A549 (cell line): ENCODE results near the gene RTP2. TPM values are rescaled to one million over a fixed set of nuclear protein-coding genes. Genes with fewer than 3 reads are reported as not detected.

ENCODE experiments used
- ATAC-seq, 2 experiments: fragments of 200-7000 bp in 1 of 2; fragments of >200 bp in 1 of 2; cut with Nextera tagmentation in 1 of 2; cut with Tn5 transposase in 1 of 2; 3 replicates each; pipeline versions ENCODE4 v1.8.0 to v1.9.1; 2018 to 2020; ENCODE audit warnings: mild to moderate bottlenecking in 1 of 2, moderate library complexity in 1 of 2
- CTCF ChIA-PET: fragments of 300-600 bp; sonication (Branson Sonifier 250); formaldehyde crosslinking; extraction: SDS; loops from one replicate; lab custom pipeline; 2021; ENCODE audit warnings: antibody characterized with exemption, inconsistent platforms; lab: Yijun Ruan, JAX
- POLR2A ChIA-PET: fragments of 350-600 bp; formaldehyde crosslinking; extraction: SDS; loops from one replicate; lab custom pipeline; 2021; ENCODE audit warnings: antibody characterized with exemption, inconsistent platforms; lab: Yijun Ruan, JAX
- DNase-seq, 2 experiments: peaks; one replicate each; pipeline versions ENCODE4 v3.0.0 to v3.0.0-alpha.2; 2011 to 2016; ENCODE audit warnings: low read depth in 1 of 2, low spot score in 1 of 2
- FAIRE-seq: peaks from 2 replicates; lab custom pipeline; 2011; peaks lifted over from hg19 to GRCh38; lab: Jason Lieb, UNC
- H3K27ac ChIP-seq, 2 experiments: fragments of >200 bp; sonication (Bioruptor Twin); formaldehyde crosslinking; 3 replicates each; pipeline ENCODE4 v1.5.1; 2016 to 2017
- H3K4me1 ChIP-seq: fragments of >200 bp; sonication (Bioruptor Twin); formaldehyde crosslinking; 3 replicates; pipeline ENCODE4 v1.6.1; 2016
- H3K4me2 ChIP-seq: fragments of >200 bp; sonication (Bioruptor Twin); formaldehyde crosslinking; 3 replicates; pipeline ENCODE4 v1.6.1; 2016
- H3K4me3 ChIP-seq: fragments of >200 bp; sonication (Bioruptor Twin); formaldehyde crosslinking; 3 replicates; pipeline ENCODE4 v1.5.1; 2016
- H3K9me3 ChIP-seq: fragments of >200 bp; sonication (Bioruptor Twin); formaldehyde crosslinking; 3 replicates; pipeline ENCODE4 v1.6.1; 2016
- BHLHE40 ChIP-seq: IDR thresholded peaks from 2 replicates; pipeline ENCODE4 v1.6.1; 2012; ENCODE audit warnings: low read depth, low read length, inconsistent platforms
- CBX2 ChIP-seq: fragments of 200-600 bp; sonication (generic); IDR thresholded peaks from 2 replicates; pipeline ENCODE4 v1.6.1; 2016; ENCODE audit warnings: low read depth, mild to moderate bottlenecking, borderline replicate concordance
- CEBPB ChIP-seq, 2 experiments: fragments of >200 bp in 1 of 2; sonication (Bioruptor Twin) in 1 of 2; formaldehyde crosslinking in 1 of 2; IDR thresholded peaks; 2 replicates each; pipeline ENCODE4 v1.6.1; 2012 to 2016
- CHD4 ChIP-seq: fragments of 200-600 bp; sonication (generic); IDR thresholded peaks from 2 replicates; pipeline ENCODE4 v1.6.1; 2016; ENCODE audit warnings: antibody characterized with exemption, mild to moderate bottlenecking, borderline replicate concordance
- CTCF ChIP-seq: fragments of >200 bp; sonication (Bioruptor Twin); formaldehyde crosslinking; IDR thresholded peaks from 3 replicates; pipeline ENCODE4 v1.5.1; 2016
- EHF ChIP-seq: fragments of 250-450 bp; sonication (Bioruptor Pico); IDR thresholded peaks from 2 replicates; pipeline ENCODE4 v1.5.0; 2020; ENCODE audit warnings: mild to moderate bottlenecking
- EHMT2 ChIP-seq: fragments of 200-600 bp; sonication (generic); IDR thresholded peaks from 2 replicates; pipeline ENCODE4 v1.6.1; 2016; ENCODE audit warnings: antibody characterized with exemption, low read depth, mild to moderate bottlenecking, moderate library complexity
- ELK1 ChIP-seq: fragments of 150-350 bp; IDR thresholded peaks from 2 replicates; pipeline ENCODE4 v1.6.1; 2014; ENCODE audit warnings: low read depth, mild to moderate bottlenecking, low read length
- EP300 ChIP-seq, 2 experiments: fragments of >200 bp; sonication (Bioruptor Twin); formaldehyde crosslinking; IDR thresholded peaks; 2 replicates in 1 of 2; 3 replicates in 1 of 2; pipeline ENCODE4 v1.6.1; 2016 to 2017
- ESRRA ChIP-seq: fragments of 150-350 bp; IDR thresholded peaks from 2 replicates; pipeline ENCODE4 v1.6.1; 2014; ENCODE audit warnings: mild to moderate bottlenecking, low read length, borderline replicate concordance
- HDAC2 ChIP-seq: fragments of 200-600 bp; sonication (generic); IDR thresholded peaks from 2 replicates; pipeline ENCODE4 v1.6.1; 2016
- HOXA7 ChIP-seq: fragments of 250-450 bp; sonication (Bioruptor Pico); IDR thresholded peaks from 2 replicates; pipeline ENCODE4 v1.5.0; 2020; ENCODE audit warnings: mild to moderate bottlenecking, moderate library complexity
- HOXB13 ChIP-seq: fragments of 250-450 bp; sonication (Bioruptor Pico); IDR thresholded peaks from 2 replicates; pipeline ENCODE4 v1.5.0; 2020; ENCODE audit warnings: low read depth, mild to moderate bottlenecking, moderate library complexity
- HOXB5 ChIP-seq: fragments of 250-450 bp; sonication (Bioruptor Pico); IDR thresholded peaks from 2 replicates; pipeline ENCODE4 v1.5.0; 2020; ENCODE audit warnings: mild to moderate bottlenecking, moderate library complexity
- JUN ChIP-seq, 2 experiments: fragments of >200 bp; sonication (Bioruptor Twin); formaldehyde crosslinking; IDR thresholded peaks; 2 replicates in 1 of 2; 3 replicates in 1 of 2; pipeline ENCODE4 v1.6.1; 2016 to 2017
- KDM1A ChIP-seq: fragments of 200-600 bp; sonication (generic); IDR thresholded peaks from 2 replicates; pipeline ENCODE4 v1.6.1; 2016; ENCODE audit warnings: low read depth, mild to moderate bottlenecking
- KDM5A ChIP-seq: fragments of 200-600 bp; sonication (generic); IDR thresholded peaks from 2 replicates; pipeline ENCODE4 v1.6.1; 2016; ENCODE audit warnings: antibody characterized with exemption, mild to moderate bottlenecking
- MAZ ChIP-seq: fragments of 150-350 bp; IDR thresholded peaks from 2 replicates; pipeline ENCODE4 v1.6.1; 2014; ENCODE audit warnings: antibody characterized with exemption, low read depth, low read length, borderline replicate concordance
- PHF8 ChIP-seq: fragments of 200-600 bp; sonication (generic); IDR thresholded peaks from 2 replicates; pipeline ENCODE4 v1.6.1; 2016; ENCODE audit warnings: low read depth, mild to moderate bottlenecking, antibody characterized with exemption, moderate library complexity, borderline replicate concordance
- POLR2A ChIP-seq: IDR thresholded peaks from 2 replicates; pipeline ENCODE4 v1.6.1; 2012; ENCODE audit warnings: mild to moderate bottlenecking, low read length
- POLR2AphosphoS2 ChIP-seq: conservative IDR thresholded peaks from 2 replicates; pipeline ENCODE4 v1.6.1; 2012; ENCODE audit warnings: low read length, improper control_type of control experiment, inconsistent platforms
- RAD21 ChIP-seq, 2 experiments: fragments of >200 bp in 1 of 2; sonication (Bioruptor Twin) in 1 of 2; formaldehyde crosslinking in 1 of 2; IDR thresholded peaks in 1 of 2; conservative IDR thresholded peaks in 1 of 2; 2 replicates in 1 of 2; 3 replicates in 1 of 2; pipeline ENCODE4 v1.6.1; 2012 to 2018; ENCODE audit warnings: inconsistent platforms in 1 of 2
- RARB ChIP-seq: fragments of 250-450 bp; sonication (Bioruptor Pico); IDR thresholded peaks from 2 replicates; pipeline ENCODE4 v1.8.0; 2021; ENCODE audit warnings: mild to moderate bottlenecking, moderate library complexity
- RCOR1 ChIP-seq: fragments of 150-350 bp; IDR thresholded peaks from 2 replicates; pipeline ENCODE4 v1.6.1; 2014; ENCODE audit warnings: antibody characterized with exemption, low read length, low read depth
- RFX5 ChIP-seq: fragments of 450-650 bp; IDR thresholded peaks from 2 replicates; pipeline ENCODE4 v1.7.1; 2014; ENCODE audit warnings: antibody characterized with exemption, mild to moderate bottlenecking, moderate library complexity
- RNF2 ChIP-seq: fragments of 200-600 bp; sonication (generic); IDR thresholded peaks from 2 replicates; pipeline ENCODE4 v1.6.1; 2016; ENCODE audit warnings: low read depth, mild to moderate bottlenecking, antibody characterized with exemption, moderate library complexity, borderline replicate concordance
- SMC3 ChIP-seq: fragments of >200 bp; sonication (Bioruptor Twin); formaldehyde crosslinking; IDR thresholded peaks from 3 replicates; pipeline ENCODE4 v1.6.1; 2018; ENCODE audit warnings: inconsistent platforms
- SREBF2 ChIP-seq: fragments of 450-650 bp; IDR thresholded peaks from 2 replicates; pipeline ENCODE4 v1.6.1; 2014; ENCODE audit warnings: mild to moderate bottlenecking, moderate library complexity
- WGBS: methylation state at CpG from one replicate; pipeline ENCODE4 v1.1.6; 2017; ENCODE audit errors: missing lambda C conversion rate; 5-methylcytosine and 5-hydroxymethylcytosine counted together
- polyA plus RNA-seq, 4 experiments: library from polyadenylated mRNA; depleted of rRNA in 3 of 4; stranded (reverse); fragments of >200 nt; fragmentation: RNase III in 1 of 4; extraction: RNeasy Plus Mini Kit Qiagen cat#74134 plus additional on column Dnase treatment in 1 of 4; gene quantifications; 2 replicates in 3 of 4; 3 replicates in 1 of 4; pipeline ENCODE4 v1.2.3, GENCODE V29; 2011 to 2017
- TF ChIP-seq, protein P1 (sequence below): IDR thresholded peaks from 2 replicates; pipeline ENCODE4 v1.6.1; 2012
- TF ChIP-seq, protein P2 (sequence below): fragments of >200 bp; sonication (Bioruptor Twin); formaldehyde crosslinking; IDR thresholded peaks from 3 replicates; pipeline ENCODE4 v1.6.1; 2016

Gene RTP2
- polyA plus RNA-seq, 2 of the 4 experiments (the other 2 are of a cell fraction), result not detected

DNA sequence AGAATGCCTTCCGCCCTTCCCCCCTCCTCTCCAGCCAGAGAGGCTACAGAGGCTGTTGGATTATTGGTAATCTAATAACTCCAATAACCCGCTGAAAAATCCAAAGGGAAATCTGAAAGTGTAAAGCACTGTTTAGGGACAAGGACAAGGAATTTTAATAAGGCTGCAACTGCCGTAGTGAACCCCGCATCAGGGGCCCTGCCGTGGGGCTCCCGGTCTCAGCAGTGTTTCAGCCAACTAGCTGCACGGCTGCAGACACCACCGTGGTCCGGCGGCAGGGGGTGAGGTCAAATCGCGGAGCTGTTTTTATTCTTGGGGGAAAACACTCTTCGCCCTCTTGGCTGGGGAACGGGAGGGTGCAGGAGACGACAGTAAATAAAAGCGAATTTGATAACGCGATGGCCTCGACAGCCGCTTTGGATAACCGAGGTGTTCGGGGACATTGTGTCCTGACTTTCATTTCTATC lies 36.8 kb upstream of the RTP2 start:
- WGBS, result 6% methylated on average over 22 of the region's 22 CpGs
- DNase-seq (no peak), ATAC-seq (peak; percentile 15 to 27; a peak in 4 of 6 replicates), FAIRE-seq (no peak)
- Histone ChIP-seq H3K4me1 (peaks cover 38% of the 10 kb centered on the region), H3K4me3 (peak overlapping the region; percentile 60), H3K27ac (peak overlapping the region; percentile 68 to 84), H3K9me3 (no peaks in the 10 kb centered on the region), H3K4me2 (peak overlapping the region; percentile 96)
- ChIA-PET POLR2A (interaction anchor here (0.7 to 3.2 kb wide), 6 partner anchors 414 to 1615 kb away, joined by 3 to 9 read pairs (median 5); no protein-coding TSS in a partner anchor), CTCF (interaction anchor here (0.6 to 8.6 kb wide), 43 partner anchors 8 to 1522 kb away, joined by 3 to 221 read pairs (median 4); no protein-coding TSS in a partner anchor)
- TF ChIP-seq, protein P1, sequence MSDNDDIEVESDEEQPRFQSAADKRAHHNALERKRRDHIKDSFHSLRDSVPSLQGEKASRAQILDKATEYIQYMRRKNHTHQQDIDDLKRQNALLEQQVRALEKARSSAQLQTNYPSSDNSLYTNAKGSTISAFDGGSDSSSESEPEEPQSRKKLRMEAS, result 0 out of 2 replicates have a peak, but pooled peaks have one; percentile 3
- TF ChIP-seq RNF2, result no peak

DNA sequence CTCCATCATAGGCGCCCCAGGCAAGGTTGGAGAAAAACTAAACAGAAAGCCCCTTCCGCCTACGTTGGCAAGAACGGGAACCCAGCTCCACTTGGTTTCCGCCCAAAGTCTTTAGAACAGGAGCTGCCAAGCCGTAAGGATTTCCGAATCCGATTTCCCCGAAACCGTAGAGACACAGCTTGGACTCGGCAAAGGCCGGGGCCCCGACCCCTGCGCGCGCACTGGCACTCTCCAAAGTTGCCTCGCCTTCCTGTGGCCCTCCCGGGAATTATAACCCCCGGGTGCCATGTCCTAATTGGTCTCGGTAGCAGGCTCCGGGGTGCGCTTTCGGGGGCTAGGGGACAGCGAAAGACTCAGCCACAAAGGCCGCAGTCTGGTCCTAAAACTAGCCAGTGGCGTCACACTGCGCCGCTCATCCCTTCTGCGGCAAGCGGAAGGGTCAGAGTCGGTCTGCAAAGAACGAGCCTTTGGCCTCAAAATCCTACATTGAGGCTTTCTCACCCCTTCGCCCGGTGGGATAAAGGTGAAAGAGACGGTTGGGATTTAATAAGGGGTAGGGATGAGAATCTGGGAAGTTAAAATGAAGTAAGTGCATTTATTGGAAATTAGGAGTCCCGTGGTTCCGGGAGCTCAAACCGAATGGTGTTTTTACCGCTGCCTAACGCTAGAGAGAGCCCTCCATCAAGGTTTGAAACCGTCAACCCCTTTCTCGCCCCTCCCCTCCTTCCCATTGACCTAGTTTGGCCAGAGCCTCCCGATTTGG lies 36.2 kb upstream of the RTP2 start:
- CTCF ChIA-PET, result interaction anchor here (0.6 to 8.6 kb wide), 37 partner anchors 7 to 1523 kb away, joined by 3 to 221 read pairs (median 4); no protein-coding TSS in a partner anchor
- TF ChIP-seq KDM1A (no peak), HOXB13 (CRISPR knock-in tag) (no peak), RCOR1 (no peak), POLR2AphosphoS2 (no peak), ESRRA (no peak), EHMT2 (no peak), RFX5 (no peak), POLR2A (peak; percentile 24; the same call in 1 of the 2 replicates), HOXB5 (CRISPR knock-in tag) (no peak), CBX2 (no peak), HOXA7 (no peak), RNF2 (no peak), MAZ (no peak), ELK1 (no peak), BHLHE40 (no peak), RAD21 (conservative IDR thresholded peaks at IDR 0.05 in 1 of 2, IDR thresholded peaks at IDR 0.05 in 1 of 2) (peak; percentile 86 to 87), KDM5A (no peak), SMC3 (peak; percentile 68), CTCF (peak; percentile 71), EP300 (IDR thresholded peaks at IDR 0.05) (no peak), HDAC2 (no peak), CEBPB (IDR thresholded peaks at IDR 0.05) (no peak), EHF (CRISPR knock-in tag) (no peak), JUN (IDR thresholded peaks at IDR 0.05) (no peak), SREBF2 (no peak), RARB (CRISPR knock-in tag) (no peak), PHF8 (no peak), CHD4 (no peak)
- TF ChIP-seq, protein P1, result 0 out of 2 replicates have a peak, but pooled peaks have one; percentile 12
- TF ChIP-seq, protein P2, sequence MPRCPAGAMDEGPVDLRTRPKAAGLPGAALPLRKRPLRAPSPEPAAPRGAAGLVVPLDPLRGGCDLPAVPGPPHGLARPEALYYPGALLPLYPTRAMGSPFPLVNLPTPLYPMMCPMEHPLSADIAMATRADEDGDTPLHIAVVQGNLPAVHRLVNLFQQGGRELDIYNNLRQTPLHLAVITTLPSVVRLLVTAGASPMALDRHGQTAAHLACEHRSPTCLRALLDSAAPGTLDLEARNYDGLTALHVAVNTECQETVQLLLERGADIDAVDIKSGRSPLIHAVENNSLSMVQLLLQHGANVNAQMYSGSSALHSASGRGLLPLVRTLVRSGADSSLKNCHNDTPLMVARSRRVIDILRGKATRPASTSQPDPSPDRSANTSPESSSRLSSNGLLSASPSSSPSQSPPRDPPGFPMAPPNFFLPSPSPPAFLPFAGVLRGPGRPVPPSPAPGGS, result no peak

More for the DNA sequence above, 36.2 kb upstream of the RTP2 start:
- FAIRE-seq, result no peak
- Histone ChIP-seq H3K4me2 (peak overlapping the region; percentile 96), H3K4me1 (peaks cover 38% of the 10 kb centered on the region), H3K27ac (peak overlapping the region; percentile 68 to 84), H3K4me3 (peak overlapping the region; percentile 60), H3K9me3 (no peaks in the 10 kb centered on the region)
- whole genome bisulfite sequencing, result 3% methylated on average over 23 of the region's 43 CpGs
- peak; percentile 65 to 68 for ATAC-seq
- DNase-seq, result peak; percentile 85 to 87
- POLR2A ChIA-PET, result interaction anchor here (0.7 to 3.2 kb wide), 6 partner anchors 415 to 1616 kb away, joined by 3 to 9 read pairs (median 5); no protein-coding TSS in a partner anchor
